NCI-H2107 treated with DMSO at 0.1 percent for 48 hours (cell line): ENCODE data around the gene GSK3A.

ENCODE experiments used
- DNase-seq: peaks from one replicate; lab custom pipeline; 2025; ENCODE audit not compliant: unreplicated experiment; lab: John Stamatoyannopoulos, UW

The GSK3A gene

GRCh38 chr19:42201489-42202289, 40.7 kb downstream of the GSK3A start:
- DNase-seq, result no peak

DNA sequence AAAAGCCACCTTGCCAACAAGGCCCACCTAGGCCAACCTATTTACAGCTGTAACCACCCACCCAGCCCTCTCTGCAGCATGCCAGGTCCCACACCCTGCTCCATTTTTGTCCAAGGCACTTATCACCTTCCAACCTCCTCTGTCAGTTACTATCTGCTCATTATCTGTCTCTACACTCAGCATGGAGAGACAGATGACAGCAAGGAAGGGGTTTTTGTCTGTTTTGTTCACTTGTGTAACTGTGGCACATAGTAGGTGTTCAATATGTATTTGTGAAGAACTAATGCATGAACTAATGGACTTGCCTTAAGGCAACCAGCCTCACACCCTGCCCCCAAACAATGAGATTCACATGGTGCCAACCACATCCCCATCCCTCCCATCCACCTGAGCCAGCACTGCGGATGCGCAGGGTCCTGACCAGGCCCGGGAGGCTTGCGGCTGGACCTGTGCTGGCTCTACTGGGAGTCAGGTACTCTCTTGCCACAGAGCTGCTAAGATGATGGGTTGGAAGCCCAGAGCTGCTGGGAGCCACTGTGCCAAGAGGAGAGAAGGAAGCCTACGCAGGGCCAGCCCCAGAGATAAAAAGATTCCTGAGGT, 42.2 kb downstream of the GSK3A start:
- DNase-seq, result no peak

GRCh38 chr19:42199440-42200115, 42.8 kb downstream of the GSK3A start:
- no peak for DNase-seq

- no peak for DNase-seq
Observed at GRCh38 chr19:42198676-42199439, 43.5 kb downstream of the GSK3A start.

- no peak for DNase-seq
Observed at GRCh38 chr19:42197375-42197817, 45.0 kb downstream of the GSK3A start.

DNA sequence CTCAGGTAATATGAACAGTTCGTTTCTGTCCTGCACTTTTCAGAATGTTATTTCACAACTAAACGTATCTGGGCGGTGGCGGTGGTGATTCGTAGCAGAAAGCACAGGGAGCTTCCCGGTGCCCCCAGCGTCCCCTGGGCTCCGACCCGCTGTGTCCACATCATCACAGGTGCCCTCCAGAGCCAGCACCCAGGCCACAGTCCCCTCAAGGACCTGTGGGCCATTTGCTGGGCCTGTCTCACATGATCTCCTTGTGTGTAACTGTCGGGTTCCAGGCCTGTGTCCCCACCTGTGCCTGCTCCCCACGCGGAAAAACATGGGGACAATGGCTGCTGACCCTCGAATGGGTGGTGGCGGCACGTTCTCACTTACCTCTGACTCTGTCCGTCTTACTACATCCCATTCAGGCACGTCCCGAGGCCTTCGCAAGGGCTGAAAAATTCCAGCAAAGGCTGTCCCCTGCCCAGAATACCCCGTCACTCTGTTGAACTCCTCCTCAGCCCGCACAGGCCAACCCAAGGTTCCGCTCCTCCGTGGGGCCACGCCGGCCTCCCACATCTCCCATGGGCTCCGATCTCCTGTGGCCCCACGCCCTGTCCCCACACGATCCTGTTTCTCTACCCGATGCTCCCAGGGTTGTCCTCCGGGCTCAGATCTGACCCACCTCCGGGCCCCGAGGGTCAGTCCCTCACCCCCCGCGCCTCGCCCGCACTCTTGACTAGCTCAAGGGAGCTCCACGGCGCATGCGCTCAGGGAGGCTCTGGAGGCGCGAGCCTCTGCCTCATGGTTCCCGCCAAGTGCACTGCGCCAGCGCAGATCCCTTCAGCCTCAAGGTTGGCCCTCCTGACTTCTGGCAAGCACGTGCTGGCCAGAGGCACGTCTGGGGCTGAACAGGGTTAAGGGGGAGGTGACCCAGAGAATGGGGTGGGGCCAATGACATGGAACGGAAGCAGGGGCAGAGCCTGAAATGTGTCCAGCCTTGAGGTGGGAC, 46.1 kb downstream of the GSK3A start:
- no peak for DNase-seq

DNA sequence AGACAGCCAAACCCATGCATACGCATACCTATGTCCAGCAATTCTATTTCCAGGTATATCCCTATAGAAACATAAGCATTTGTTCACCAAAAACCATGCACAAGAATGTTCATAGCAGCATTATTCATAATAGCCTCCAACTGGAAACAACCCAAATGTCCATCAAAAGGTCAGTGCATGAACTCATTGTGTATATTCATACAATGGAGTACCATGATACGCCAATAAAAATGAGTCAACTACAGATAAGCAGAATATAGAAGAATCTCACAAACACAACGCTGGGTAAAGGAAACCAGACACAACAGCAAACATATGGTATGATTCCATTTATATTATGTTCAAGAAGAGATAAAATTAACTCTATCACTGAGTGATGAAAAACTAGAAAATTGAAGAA, 48.7 kb downstream of the GSK3A start:
- DNase-seq, result no peak

GRCh38 chr19:42193294-42193693, 49.1 kb downstream of the GSK3A start:
- DNase-seq, result no peak

GRCh38 chr19:42191855-42192254, 50.5 kb downstream of the GSK3A start:
- peak; percentile 70 for DNase-seq

DNA sequence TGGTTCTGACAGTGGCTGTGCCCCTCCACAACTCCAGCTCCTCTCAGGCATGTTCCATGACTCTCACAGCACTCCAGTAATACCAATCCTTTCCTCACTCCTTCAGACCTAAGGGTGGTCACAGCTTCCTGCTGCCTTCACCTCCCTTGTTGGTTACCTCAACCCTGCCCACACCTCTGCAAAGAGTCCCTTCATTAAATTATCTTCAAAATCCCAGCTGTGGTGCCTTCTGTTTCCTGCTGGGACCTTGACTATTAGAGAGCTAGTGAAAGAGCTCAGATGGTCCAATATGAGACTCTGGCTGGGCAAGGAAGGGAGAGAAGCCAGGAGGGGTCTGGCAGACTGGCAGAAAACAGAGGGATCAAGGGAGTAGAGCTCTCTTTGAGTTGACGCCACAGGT, 51.1 kb downstream of the GSK3A start:
- no peak for DNase-seq

GRCh38 chr19:42189133-42189532, 53.3 kb downstream of the GSK3A start:
- no peak for DNase-seq

- no peak for DNase-seq
Observed at GRCh38 chr19:42188665-42189064, 53.7 kb downstream of the GSK3A start.

DNA sequence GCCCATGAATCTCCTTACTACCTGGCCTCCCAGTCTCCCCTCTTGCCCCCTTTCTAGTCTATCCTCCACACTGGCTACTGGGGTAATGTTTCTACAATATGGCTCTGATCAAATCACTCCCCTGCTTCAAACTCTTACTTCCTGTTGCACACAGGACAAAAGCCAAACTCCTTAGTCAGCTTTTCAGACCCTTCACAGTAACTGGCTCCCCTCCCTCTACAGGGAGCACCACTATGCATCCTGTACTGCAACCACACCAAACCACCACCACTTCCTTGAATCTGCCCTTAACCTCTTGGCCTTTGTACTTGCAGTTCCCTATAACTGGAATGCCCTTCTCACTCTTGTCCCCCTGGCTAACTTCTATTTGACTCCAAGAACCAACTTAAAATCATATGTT, 57.1 kb downstream of the GSK3A start:
- no peak for DNase-seq

DNA sequence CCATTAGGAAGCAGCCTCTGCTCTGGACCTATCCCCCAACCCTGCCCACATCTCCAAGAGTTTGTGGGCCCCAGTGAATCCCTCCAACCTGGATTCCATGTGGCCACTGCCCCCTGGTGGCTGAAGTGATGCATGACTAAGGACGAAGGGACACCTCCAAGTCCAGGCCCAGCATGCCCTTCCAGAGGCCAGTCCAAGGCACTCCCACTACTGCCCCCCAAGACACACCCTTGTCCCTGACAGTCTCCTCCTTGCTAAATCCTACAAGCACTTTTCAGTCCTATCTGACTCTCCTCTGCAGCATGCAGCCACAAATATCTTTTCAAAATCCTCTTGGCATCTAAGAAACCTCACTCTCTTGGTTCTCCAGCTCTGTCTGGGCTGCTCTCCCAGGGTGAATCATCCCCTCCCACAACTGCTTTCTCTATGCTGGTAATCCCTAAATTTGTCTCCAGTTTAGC, 58.0 kb downstream of the GSK3A start:
- DNase-seq, result peak; percentile 48
